Astrocyte (in vitro differentiated cells and primary cell): Measurements from ENCODE around the gene ERO1B. TPM values are rescaled to one million over a fixed set of nuclear protein-coding genes. Genes with fewer than 3 reads are reported as not detected.

Experiments
- DNase-seq: peaks from one replicate; pipeline ENCODE4 v3.0.0-alpha.2; 2010; ENCODE audit warnings: low read depth
- FAIRE-seq: peaks from 2 replicates; lab custom pipeline; 2011; peaks lifted over from hg19 to GRCh38; lab: Jason Lieb, UNC
- H2AFZ ChIP-seq: 2 replicates; pipeline ENCODE4 v1.6.0; 2012; ENCODE audit warnings: low read depth, low read length, inconsistent platforms
- H3K27ac ChIP-seq: 2 replicates; pipeline ENCODE4 v1.5.1; 2011; ENCODE audit warnings: low read depth, low read length, inconsistent platforms
- H3K27me3 ChIP-seq: 2 replicates; pipeline ENCODE4 v1.6.0; 2011; ENCODE audit warnings: low read length, inconsistent platforms; ENCODE audit not compliant: insufficient read depth
- H3K36me3 ChIP-seq: 2 replicates; pipeline ENCODE4 v1.5.1; 2011; ENCODE audit warnings: low read length, inconsistent platforms; ENCODE audit not compliant: insufficient read depth
- H3K4me1 ChIP-seq: 2 replicates; pipeline ENCODE4 v1.5.1; 2011; ENCODE audit warnings: low read length, inconsistent platforms; ENCODE audit not compliant: insufficient read depth
- H3K4me2 ChIP-seq: 2 replicates; pipeline ENCODE4 v1.6.0; 2012; ENCODE audit warnings: low read length, inconsistent platforms
- H3K4me3 ChIP-seq: 2 replicates; pipeline ENCODE4 v1.5.1; 2011; ENCODE audit warnings: low read depth, mild to moderate bottlenecking, low read length, inconsistent platforms; ENCODE audit not compliant: insufficient read depth
- H3K79me2 ChIP-seq: 2 replicates; pipeline ENCODE4 v1.6.0; 2012; ENCODE audit warnings: mild to moderate bottlenecking, low read length, inconsistent platforms; ENCODE audit not compliant: insufficient read depth
- H3K9ac ChIP-seq: 2 replicates; pipeline ENCODE4 v1.6.0; 2012; ENCODE audit warnings: mild to moderate bottlenecking, low read length, inconsistent platforms
- H3K9me3 ChIP-seq: 2 replicates; pipeline ENCODE4 v1.5.1; 2012; ENCODE audit warnings: low read depth, mild to moderate bottlenecking, low read length, inconsistent platforms; ENCODE audit not compliant: insufficient read depth
- H4K20me1 ChIP-seq: 2 replicates; pipeline ENCODE4 v1.6.0; 2012; ENCODE audit warnings: low read length, inconsistent platforms; ENCODE audit not compliant: insufficient read depth
- H3K27ac Mint-ChIP-seq: one replicate; pipeline ENCODE4 v1.8.0; 2021; ENCODE audit warnings: mild to moderate bottlenecking, mixed read lengths; ENCODE audit not compliant: unreplicated experiment
- H3K27me3 Mint-ChIP-seq: one replicate; pipeline ENCODE4 v1.8.0; 2021; ENCODE audit warnings: low read depth, mixed read lengths; ENCODE audit not compliant: unreplicated experiment
- H3K36me3 Mint-ChIP-seq: one replicate; pipeline ENCODE4 v1.8.0; 2021; ENCODE audit warnings: low read depth, mixed read lengths; ENCODE audit not compliant: unreplicated experiment
- H3K4me1 Mint-ChIP-seq: one replicate; pipeline ENCODE4 v1.8.0; 2021; ENCODE audit warnings: low read depth, mixed read lengths; ENCODE audit not compliant: unreplicated experiment
- H3K4me3 Mint-ChIP-seq: one replicate; pipeline ENCODE4 v1.8.0; 2021; ENCODE audit warnings: mild to moderate bottlenecking, moderate library complexity, mixed read lengths; ENCODE audit not compliant: unreplicated experiment
- H3K9me3 Mint-ChIP-seq: one replicate; pipeline ENCODE4 v1.8.0; 2021; ENCODE audit warnings: mild to moderate bottlenecking, mixed read lengths; ENCODE audit not compliant: unreplicated experiment
- CTCF ChIP-seq: IDR thresholded peaks from 2 replicates; pipeline ENCODE4 v1.5.1; 2011; ENCODE audit warnings: low read depth, mild to moderate bottlenecking, inconsistent platforms, low read length, moderate library complexity; ENCODE audit not compliant: insufficient read depth
- EZH2 ChIP-seq: IDR thresholded peaks from 2 replicates; pipeline ENCODE4 v1.6.1; 2012; ENCODE audit warnings: mild to moderate bottlenecking, low read length, inconsistent platforms; ENCODE audit not compliant: insufficient read depth
- total RNA-seq: library from RNA; stranded (reverse); gene quantifications from 2 replicates; pipeline ENCODE4 v1.2.1, GENCODE V29; 2021

Gene ERO1B
- total RNA-seq, 1 donor from 2014 or later: 1.5 TPM

DNA sequence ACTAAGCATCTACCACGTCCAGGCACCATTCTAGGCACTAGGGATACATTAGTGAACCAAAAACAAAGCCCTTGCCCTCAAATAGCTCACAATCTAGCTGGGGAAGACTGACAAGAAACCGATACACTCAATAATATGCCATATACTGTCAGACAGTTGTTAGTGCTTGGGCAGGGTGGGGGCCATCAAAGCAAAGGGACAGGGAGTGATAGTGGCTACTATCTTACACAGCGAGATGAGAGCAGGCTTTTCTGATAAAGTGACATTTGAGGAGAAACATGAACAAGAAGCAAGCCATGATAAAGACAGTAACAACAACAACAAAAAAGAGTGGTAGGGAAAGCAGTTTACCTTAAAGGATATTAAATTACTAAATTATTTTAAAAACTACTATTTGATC lies 41.1 kb downstream of the ERO1B start:
- H3K27me3 Mint-ChIP-seq: no peaks in the 10 kb centered on the region
- no peak overlapping the region for H3K27ac Mint-ChIP-seq
- TF ChIP-seq CTCF (no peak), EZH2 (no peak)
- Histone ChIP-seq H3K9me3 (no peaks in the 10 kb centered on the region), H4K20me1 (no peaks in the 10 kb centered on the region), H3K4me1 (no peaks in the 10 kb centered on the region), H3K36me3 (no peaks in the 10 kb centered on the region), H3K9ac (no peak overlapping the region), H3K27ac (no peak overlapping the region), H3K4me2 (no peak overlapping the region), H3K4me3 (no peak overlapping the region), H3K79me2 (no peaks in the 10 kb centered on the region), H3K27me3 (no peaks in the 10 kb centered on the region), H2AFZ (no peak overlapping the region)
- H3K9me3 Mint-ChIP-seq: no peaks in the 10 kb centered on the region
- H3K4me1 Mint-ChIP-seq: no peaks in the 10 kb centered on the region
- H3K4me3 Mint-ChIP-seq: no peak overlapping the region
- H3K36me3 Mint-ChIP-seq: no peaks in the 10 kb centered on the region
- DNase-seq: no peak
- no peak for FAIRE-seq

DNA sequence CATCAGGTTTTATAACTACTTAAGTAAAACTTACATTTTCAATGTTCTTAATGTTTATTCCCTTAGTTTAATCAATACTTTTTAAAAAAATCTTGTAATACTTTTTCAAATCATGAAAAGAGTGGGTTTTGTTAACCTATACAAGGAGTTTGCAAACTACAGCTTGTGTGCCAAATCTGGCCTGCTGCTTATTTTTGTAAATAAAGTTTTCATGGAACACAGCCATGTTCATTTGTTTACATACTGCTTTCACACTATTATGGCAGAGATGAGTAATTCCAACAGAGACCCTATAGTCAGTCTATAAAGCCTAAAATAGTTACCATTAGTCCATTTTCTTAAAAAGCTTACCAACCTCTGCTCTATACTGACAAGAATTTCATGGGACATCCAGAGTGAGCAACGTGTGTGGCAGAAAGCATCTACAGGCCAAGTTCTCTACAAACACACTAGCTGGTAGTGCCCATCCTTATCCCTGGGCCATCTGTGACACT lies 42.6 kb downstream of the ERO1B start:
- Histone ChIP-seq H3K4me3 (no peak overlapping the region), H4K20me1 (no peaks in the 10 kb centered on the region), H3K27me3 (no peaks in the 10 kb centered on the region), H3K27ac (no peak overlapping the region), H3K4me2 (no peak overlapping the region), H3K9ac (no peak overlapping the region), H3K79me2 (no peaks in the 10 kb centered on the region), H3K4me1 (no peaks in the 10 kb centered on the region), H2AFZ (no peak overlapping the region), H3K9me3 (no peaks in the 10 kb centered on the region), H3K36me3 (no peaks in the 10 kb centered on the region)
- Mint-ChIP-seq H3K36me3 (no peaks in the 10 kb centered on the region), H3K27me3 (no peaks in the 10 kb centered on the region), H3K9me3 (no peaks in the 10 kb centered on the region), H3K4me1 (no peaks in the 10 kb centered on the region), H3K4me3 (no peak overlapping the region), H3K27ac (no peak overlapping the region)
- no peak for DNase-seq
- TF ChIP-seq EZH2 (no peak), CTCF (no peak)
- no peak for FAIRE-seq

DNA sequence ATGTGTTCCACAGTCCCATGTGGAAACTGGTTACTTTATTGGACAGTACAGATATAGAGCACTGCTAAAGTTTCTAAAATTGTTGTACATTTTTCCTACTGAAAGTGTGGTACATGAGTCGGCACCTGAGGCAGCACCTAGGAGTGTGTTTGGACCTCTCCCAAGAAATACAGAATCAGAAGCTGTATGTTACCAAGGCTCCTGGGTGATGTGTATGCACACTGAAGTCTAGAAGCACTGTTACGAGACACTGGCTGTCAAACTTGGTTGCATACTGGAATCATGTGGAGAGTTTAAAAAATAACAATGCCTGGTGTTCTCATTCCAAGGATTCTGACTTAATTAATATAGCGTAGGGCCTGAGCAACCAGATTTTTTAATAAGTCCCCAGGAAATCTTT lies 46.6 kb downstream of the ERO1B start:
- Histone ChIP-seq H3K9me3 (no peaks in the 10 kb centered on the region), H4K20me1 (no peaks in the 10 kb centered on the region), H3K36me3 (no peaks in the 10 kb centered on the region), H3K27ac (no peak overlapping the region), H3K9ac (no peak overlapping the region), H3K27me3 (no peaks in the 10 kb centered on the region), H2AFZ (no peak overlapping the region), H3K4me3 (no peak overlapping the region), H3K79me2 (no peaks in the 10 kb centered on the region), H3K4me2 (no peak overlapping the region), H3K4me1 (no peaks in the 10 kb centered on the region)
- Mint-ChIP-seq H3K27me3 (no peaks in the 10 kb centered on the region), H3K4me3 (no peak overlapping the region), H3K4me1 (no peaks in the 10 kb centered on the region), H3K9me3 (no peaks in the 10 kb centered on the region), H3K36me3 (no peaks in the 10 kb centered on the region), H3K27ac (no peak overlapping the region)
- DNase-seq: no peak
- TF ChIP-seq EZH2 (no peak), CTCF (no peak)
- FAIRE-seq: no peak
